HEK293 (cell line): ENCODE measurements around the gene HOXA3.

ENCODE experiments used
- BCL11B ChIP-seq: fragments of 450-650 bp; formaldehyde crosslinking; IDR thresholded peaks from 2 replicates; pipeline ENCODE4 v1.5.1; 2016; ENCODE audit warnings: low read depth, missing biosample characterization, missing genetic modification characterization
- KLF8 ChIP-seq: fragments of 450-650 bp; formaldehyde crosslinking; IDR thresholded peaks from 2 replicates; pipeline ENCODE4 v1.5.1; 2016; ENCODE audit warnings: missing biosample characterization, missing genetic modification characterization
- MEIS1 ChIP-seq: sonication (generic); formaldehyde crosslinking; IDR thresholded peaks from 2 replicates; pipeline ENCODE4 v1.8.1; 2022; ENCODE audit warnings: missing genetic modification reagents, mild to moderate bottlenecking, borderline replicate concordance
- PBX3 ChIP-seq: sonication (generic); formaldehyde crosslinking; IDR thresholded peaks from 2 replicates; pipeline ENCODE4 v1.8.1; 2022; ENCODE audit warnings: mild to moderate bottlenecking, moderate library complexity, missing genetic modification reagents
- PRDM4 ChIP-seq: fragments of 450-650 bp; formaldehyde crosslinking; IDR thresholded peaks from 2 replicates; pipeline ENCODE4 v1.5.1; 2017; ENCODE audit warnings: missing biosample characterization, missing genetic modification characterization
- RBAK ChIP-seq: fragments of 450-650 bp; formaldehyde crosslinking; IDR thresholded peaks from 2 replicates; pipeline ENCODE4 v1.5.1; 2016; ENCODE audit warnings: missing biosample characterization, missing genetic modification characterization
- SCRT2 ChIP-seq: fragments of 450-650 bp; formaldehyde crosslinking; IDR thresholded peaks from 2 replicates; pipeline ENCODE4 v1.5.1; 2016; ENCODE audit warnings: missing biosample characterization, missing genetic modification characterization
- TRIM28 ChIP-seq: IDR thresholded peaks from 2 replicates; pipeline ENCODE4 v1.6.1; 2011; ENCODE audit warnings: low read length, control low read depth, borderline replicate concordance
- YY1 ChIP-seq: fragments of 450-650 bp; formaldehyde crosslinking; IDR thresholded peaks from 2 replicates; pipeline ENCODE4 v1.5.1; 2018; ENCODE audit warnings: missing biosample characterization, missing genetic modification characterization
- ZBTB21 ChIP-seq: fragments of 450-650 bp; formaldehyde crosslinking; IDR thresholded peaks from 2 replicates; pipeline ENCODE4 v1.5.1; 2017; ENCODE audit warnings: missing biosample characterization, missing genetic modification characterization
- ZNF10 ChIP-seq: fragments of 450-650 bp; formaldehyde crosslinking; IDR thresholded peaks from 2 replicates; pipeline ENCODE4 v1.5.1; 2017; ENCODE audit warnings: missing biosample characterization, missing genetic modification characterization
- ZNF16 ChIP-seq: fragments of 450-650 bp; formaldehyde crosslinking; IDR thresholded peaks from 2 replicates; pipeline ENCODE4 v1.5.1; 2016; ENCODE audit warnings: low read depth, missing biosample characterization, missing genetic modification characterization
- ZNF280C ChIP-seq: fragments of 450-650 bp; formaldehyde crosslinking; IDR thresholded peaks from 2 replicates; pipeline ENCODE4 v1.5.1; 2016; ENCODE audit warnings: missing biosample characterization, missing genetic modification characterization
- ZNF335 ChIP-seq: fragments of 450-650 bp; formaldehyde crosslinking; conservative IDR thresholded peaks from 2 replicates; pipeline ENCODE4 v1.5.1; 2016; ENCODE audit warnings: missing biosample characterization, missing genetic modification characterization
- ZNF416 ChIP-seq: fragments of 450-650 bp; formaldehyde crosslinking; IDR thresholded peaks from 2 replicates; pipeline ENCODE4 v1.5.1; 2016; ENCODE audit warnings: missing biosample characterization, missing genetic modification characterization
- ZNF501 ChIP-seq: fragments of 450-650 bp; formaldehyde crosslinking; IDR thresholded peaks from 2 replicates; pipeline ENCODE4 v1.5.1; 2016; ENCODE audit warnings: missing biosample characterization, missing genetic modification characterization
- ZNF548 ChIP-seq: fragments of 450-650 bp; formaldehyde crosslinking; IDR thresholded peaks from 2 replicates; pipeline ENCODE4 v1.5.1; 2016; ENCODE audit warnings: missing biosample characterization, missing genetic modification characterization
- ZNF585B ChIP-seq: fragments of 450-650 bp; formaldehyde crosslinking; IDR thresholded peaks from 2 replicates; pipeline ENCODE4 v1.5.1; 2016; ENCODE audit warnings: missing biosample characterization, missing genetic modification characterization
- ZNF692 ChIP-seq: fragments of 450-650 bp; formaldehyde crosslinking; IDR thresholded peaks from 2 replicates; pipeline ENCODE4 v1.5.1; 2016; ENCODE audit warnings: missing biosample characterization, missing genetic modification characterization
- ZNF76 ChIP-seq: fragments of 450-650 bp; formaldehyde crosslinking; IDR thresholded peaks from 2 replicates; pipeline ENCODE4; 2016; ENCODE audit warnings: low read depth, missing biosample characterization, missing genetic modification characterization, borderline replicate concordance
- ZNF777 ChIP-seq: fragments of 450-650 bp; formaldehyde crosslinking; IDR thresholded peaks from 2 replicates; pipeline ENCODE4 v1.5.1; 2017; ENCODE audit warnings: missing biosample characterization, missing genetic modification characterization, borderline replicate concordance
- ZSCAN4 ChIP-seq: fragments of 450-650 bp; formaldehyde crosslinking; IDR thresholded peaks from 2 replicates; pipeline ENCODE4 v1.5.1; 2017; ENCODE audit warnings: missing biosample characterization, missing genetic modification characterization
- ZSCAN5A ChIP-seq: fragments of 450-650 bp; formaldehyde crosslinking; IDR thresholded peaks from 2 replicates; pipeline ENCODE4 v1.5.1; 2016; ENCODE audit warnings: missing biosample characterization, missing genetic modification characterization
- TF ChIP-seq, protein P1 (sequence below): fragments of 450-650 bp; IDR thresholded peaks from 2 replicates; pipeline ENCODE4 v1.5.1; 2018; ENCODE audit warnings: missing biosample characterization, missing genetic modification characterization

The HOXA3 gene

DNA sequence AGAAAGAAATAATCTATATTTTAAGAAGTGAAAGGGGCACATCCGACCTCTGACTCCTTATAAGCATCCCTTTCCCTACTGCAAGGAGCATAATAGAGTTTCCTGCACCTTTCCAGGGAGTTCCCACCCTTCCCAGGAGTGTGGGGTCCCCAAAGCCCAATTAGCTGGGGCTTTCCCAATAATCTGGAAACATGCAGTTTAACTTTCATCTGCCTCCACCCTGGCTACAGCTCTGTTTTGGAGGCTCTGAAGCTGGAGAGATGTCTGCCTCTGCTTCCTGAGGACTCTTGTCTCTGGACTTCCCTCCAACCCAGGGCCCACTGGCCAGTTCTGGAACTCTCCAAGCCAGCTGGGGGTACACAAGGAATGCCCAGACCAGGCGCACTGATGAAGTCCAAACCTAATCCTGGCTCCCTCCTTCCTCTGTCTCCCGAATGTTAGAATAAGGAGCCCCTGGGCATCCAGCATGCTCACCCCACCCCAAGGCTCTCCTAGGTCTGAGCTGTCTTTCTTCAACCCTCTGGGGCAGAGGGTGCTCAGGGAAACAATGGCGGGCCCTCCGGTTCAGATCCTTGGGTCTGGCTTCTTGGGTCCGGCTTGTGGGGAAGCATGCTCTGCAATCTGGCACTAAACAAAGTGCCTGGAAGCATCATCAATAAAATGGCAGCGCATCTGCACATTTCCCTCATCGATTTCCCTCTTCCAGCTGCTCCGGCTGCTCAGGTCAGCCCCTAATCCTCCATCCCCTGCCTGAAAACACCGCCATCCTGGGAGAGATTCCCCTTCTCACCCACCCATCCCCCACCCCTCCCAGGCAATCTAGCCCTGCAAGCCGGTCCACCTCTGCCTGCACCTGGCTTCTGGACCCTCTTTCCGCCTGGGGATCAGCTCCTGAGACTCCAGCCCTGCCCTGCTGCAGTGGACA lies 35.2 kb downstream of the HOXA3 start (continued):
- TF ChIP-seq ZNF548 (no peak), TRIM28 (no peak), MEIS1 (CRISPR knock-in tag) (no peak), YY1 (0 out of 2 replicates have a peak, but pooled peaks have one; percentile 14), ZBTB21 (no peak), PRDM4 (tag by site-specific recombination) (no peak), ZNF501 (tag by site-specific recombination) (no peak), KLF8 (tag by site-specific recombination) (no peak), BCL11B (tag by site-specific recombination) (no peak), ZNF692 (no peak), ZNF280C (tag by site-specific recombination) (no peak), ZNF416 (tag by site-specific recombination) (no peak), ZNF76 (tag by site-specific recombination) (no peak), RBAK (no peak), ZSCAN5A (tag by site-specific recombination) (no peak), ZNF10 (tag by site-specific recombination) (no peak), ZNF777 (no peak), ZNF16 (tag by site-specific recombination) (no peak), ZNF585B (tag by site-specific recombination) (no peak), ZSCAN4 (tag by site-specific recombination) (no peak), SCRT2 (tag by site-specific recombination) (no peak), ZNF335 (tag by site-specific recombination) (peak; percentile 31; the same call in 1 of the 2 replicates), PBX3 (no peak)
- TF ChIP-seq, protein P1, sequence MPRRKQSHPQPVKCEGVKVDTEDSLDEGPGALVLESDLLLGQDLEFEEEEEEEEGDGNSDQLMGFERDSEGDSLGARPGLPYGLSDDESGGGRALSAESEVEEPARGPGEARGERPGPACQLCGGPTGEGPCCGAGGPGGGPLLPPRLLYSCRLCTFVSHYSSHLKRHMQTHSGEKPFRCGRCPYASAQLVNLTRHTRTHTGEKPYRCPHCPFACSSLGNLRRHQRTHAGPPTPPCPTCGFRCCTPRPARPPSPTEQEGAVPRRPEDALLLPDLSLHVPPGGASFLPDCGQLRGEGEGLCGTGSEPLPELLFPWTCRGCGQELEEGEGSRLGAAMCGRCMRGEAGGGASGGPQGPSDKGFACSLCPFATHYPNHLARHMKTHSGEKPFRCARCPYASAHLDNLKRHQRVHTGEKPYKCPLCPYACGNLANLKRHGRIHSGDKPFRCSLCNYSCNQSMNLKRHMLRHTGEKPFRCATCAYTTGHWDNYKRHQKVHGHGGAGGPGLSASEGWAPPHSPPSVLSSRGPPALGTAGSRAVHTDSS (tag by site-specific recombination) = no peak
